HG03280 (cell line): ENCODE data around the gene PIK3R5.
"Not testable (repeated sequence)": the region's sequence is repeated elsewhere in the genome, so short reads cannot be mapped to it uniquely, and the experiment has no call there.

Experiments used
- ATAC-seq: cut with Tn5 transposase; IDR thresholded peaks from one replicate; pipeline ENCODE4 v1.9.1; 2021; ENCODE audit warnings: mild to moderate bottlenecking, moderate library complexity; ENCODE audit not compliant: unreplicated experiment

Gene PIK3R5

GRCh38 chr17:8865811-8866210 is 99.7 kb downstream of the PIK3R5 start:
- ATAC-seq, result no peak

DNA sequence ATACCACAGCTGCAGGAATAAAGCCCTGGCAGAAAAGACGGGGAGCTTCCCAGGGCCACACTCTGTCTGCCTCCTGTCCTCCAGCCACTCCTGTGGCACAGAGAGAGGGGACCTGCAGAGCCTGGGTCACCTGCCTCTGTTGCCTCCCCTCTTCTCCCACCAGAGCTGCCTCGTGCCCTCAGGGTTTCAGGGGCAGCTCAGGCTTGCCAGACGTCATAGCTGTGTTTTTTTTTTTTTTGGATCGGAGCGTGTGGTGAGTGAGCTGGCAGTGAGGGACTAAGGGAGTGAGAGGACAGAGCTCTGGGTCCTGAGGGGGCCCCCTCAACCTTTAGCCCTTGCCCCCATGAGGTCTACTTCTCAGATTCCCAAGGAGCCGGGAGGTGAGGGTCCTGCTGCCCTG is 100.1 kb downstream of the PIK3R5 start:
- no peak for ATAC-seq

DNA sequence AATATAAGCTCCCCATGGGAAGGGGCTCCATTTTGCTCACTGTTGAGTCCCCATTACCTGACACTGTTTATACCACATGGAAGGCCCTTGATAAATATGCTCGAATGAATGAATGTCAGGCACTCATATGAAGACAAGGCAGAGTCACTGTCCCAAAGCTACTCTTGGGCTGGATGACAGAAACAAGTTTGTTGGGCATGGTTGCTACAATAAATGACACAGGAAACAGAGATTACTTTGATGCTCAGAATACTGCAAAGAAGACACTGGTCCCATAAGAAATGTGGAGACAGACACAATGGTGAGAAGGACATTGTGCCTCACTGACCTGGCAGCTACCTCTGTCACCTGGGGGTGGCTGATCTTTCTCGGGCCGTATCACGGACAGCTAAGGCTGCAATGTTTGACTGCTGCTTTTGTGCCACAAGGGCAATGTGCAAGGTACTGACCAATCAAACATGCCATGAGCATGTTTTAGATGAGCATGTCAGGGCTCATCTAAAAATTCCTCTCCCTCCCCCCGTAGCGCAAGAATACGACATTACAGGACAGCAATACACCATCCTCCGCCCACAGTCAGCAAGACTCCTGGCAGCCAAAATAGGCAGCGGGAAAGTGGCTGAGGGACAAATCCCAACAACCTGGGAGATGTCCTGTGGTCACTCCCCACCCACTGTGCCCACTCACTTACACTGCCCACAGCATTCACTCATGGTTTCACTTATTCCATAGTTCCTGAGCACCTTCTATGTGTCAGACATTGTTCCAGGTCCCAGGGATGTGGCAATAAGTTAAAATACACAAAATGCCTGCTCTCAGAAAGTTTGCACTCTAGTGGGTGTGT is 103.1 kb downstream of the PIK3R5 start:
- no peak for ATAC-seq

- ATAC-seq, result no peak
These were observed 103.9 kb downstream of the PIK3R5 start for GRCh38 chr17:8861495-8862181.

GRCh38 chr17:8859804-8860430 is 105.6 kb downstream of the PIK3R5 start:
- ATAC-seq, result no peak

GRCh38 chr17:8859027-8859803 is 106.3 kb downstream of the PIK3R5 start:
- ATAC-seq, result no peak

DNA sequence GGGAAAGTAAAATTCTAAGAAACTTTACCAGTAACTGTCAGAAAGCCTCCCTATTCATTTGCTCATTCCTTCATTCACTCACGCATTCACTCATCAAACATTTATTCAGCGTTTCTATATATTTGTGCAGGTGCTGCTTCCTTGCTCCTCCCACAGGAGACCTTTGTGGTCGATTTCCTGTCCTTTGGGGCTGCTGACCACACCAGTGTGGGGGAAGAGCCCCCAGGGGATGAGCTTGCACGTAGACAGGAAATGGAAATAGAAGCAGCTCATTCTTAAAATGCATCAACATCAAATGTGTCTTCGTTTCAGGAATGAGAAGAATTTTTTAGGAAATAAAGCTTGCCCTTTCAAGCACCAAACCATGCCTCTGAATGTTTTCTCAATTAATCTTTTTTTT is 107.6 kb downstream of the PIK3R5 start:
- peak; percentile 56 for ATAC-seq

- no peak for ATAC-seq
These were observed 108.5 kb downstream of the PIK3R5 start for GRCh38 chr17:8856869-8857575.

DNA sequence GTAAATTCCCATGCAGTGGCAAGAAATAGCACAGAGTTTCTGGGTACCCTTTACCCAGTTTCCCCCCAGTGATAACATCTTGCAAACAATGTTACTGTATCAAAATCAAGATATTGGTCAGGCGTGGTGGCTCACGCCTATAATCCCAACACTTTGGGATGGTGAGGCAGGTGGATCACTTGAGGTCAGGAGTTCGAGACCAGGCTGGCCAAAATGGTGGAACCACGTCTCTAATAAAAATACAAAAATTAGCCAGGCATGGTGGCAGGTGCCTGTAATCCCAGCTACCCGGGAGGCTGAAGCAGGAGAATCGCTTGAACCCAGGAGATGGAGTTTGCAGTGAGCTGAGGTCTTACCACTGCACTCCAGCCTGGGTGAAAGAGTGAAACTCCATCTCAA is 109.3 kb downstream of the PIK3R5 start:
- not testable (repeated sequence) for ATAC-seq

DNA sequence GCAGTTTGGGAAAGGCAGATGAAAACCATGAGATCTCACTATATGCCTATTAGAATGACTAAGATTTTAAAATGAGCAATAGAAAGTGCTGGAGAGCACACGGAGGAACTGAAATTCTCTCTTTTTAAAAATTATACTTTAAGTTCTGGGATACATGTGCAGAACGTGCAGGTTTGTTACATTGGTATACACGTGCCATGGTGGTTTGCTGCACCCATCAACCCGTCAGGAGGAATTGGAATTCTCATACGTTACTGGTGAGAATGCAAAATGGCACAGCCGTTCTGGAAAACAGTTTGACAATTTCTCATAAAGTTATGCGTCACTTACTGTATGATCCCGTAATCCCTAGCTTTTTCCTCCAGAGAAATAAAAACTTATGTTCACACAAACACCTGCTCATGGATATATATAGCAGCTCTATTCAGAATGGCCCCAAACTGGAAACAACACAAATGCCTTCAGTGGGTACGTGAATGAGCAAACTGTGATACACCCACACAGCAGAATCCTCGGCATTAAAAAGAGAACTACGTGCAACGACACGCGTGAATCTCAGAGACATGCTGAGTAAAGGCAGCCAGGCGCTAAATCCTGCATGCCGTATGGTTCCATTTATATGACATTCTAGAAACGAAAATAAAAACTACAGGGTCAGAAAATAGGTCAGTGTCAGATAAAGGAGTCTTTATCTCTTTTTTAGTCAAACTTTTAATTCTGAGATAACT is 109.9 kb downstream of the PIK3R5 start:
- peak; percentile 46 for ATAC-seq

DNA sequence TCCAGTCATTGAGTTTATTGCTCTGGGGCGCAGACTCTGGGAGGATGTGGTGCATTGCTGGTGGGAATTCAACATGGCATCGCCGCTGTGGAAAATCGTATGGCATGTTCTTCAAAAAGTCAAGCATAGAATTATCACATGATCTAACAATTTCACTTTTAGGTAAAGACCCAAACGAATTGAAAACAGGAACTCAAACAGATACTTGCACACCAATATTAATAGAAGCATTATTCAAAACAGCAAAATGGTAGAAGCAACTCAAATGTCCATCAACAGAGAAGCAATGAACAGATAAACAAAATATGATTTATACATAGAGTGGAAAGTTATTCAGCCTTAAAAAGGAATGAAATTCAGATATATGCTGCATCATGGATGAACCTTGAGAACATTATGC is 113.9 kb downstream of the PIK3R5 start:
- no peak for ATAC-seq

- no peak for ATAC-seq
These were observed 116.0 kb downstream of the PIK3R5 start for GRCh38 chr17:8849311-8850041.

- no peak for ATAC-seq
These were observed 117.6 kb downstream of the PIK3R5 start for GRCh38 chr17:8847891-8848290.

DNA sequence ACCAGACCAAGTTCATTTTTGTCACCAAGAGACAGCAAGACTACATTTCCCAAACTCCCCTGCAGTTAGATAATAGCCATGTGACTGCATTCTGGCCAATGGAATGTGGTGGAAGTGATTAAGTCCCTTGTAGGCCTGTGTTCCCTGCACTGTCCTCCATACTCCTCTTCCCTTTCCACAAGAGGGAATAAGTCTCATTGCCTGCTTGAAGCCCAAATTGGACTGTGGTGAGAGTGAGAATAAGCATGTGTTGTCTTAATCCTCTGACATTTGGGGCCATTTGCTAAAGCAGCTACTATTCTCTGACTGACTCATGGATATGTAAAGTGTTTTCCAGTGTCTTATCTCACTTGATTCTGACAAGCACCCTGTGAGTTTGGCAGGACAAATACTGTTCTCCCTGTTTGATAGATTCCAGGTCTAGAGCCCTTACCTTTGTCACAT is 118.7 kb downstream of the PIK3R5 start:
- ATAC-seq, result no peak

GRCh38 chr17:8844229-8845218 is 121.0 kb downstream of the PIK3R5 start:
- no peak for ATAC-seq

GRCh38 chr17:8843344-8843743 is 122.2 kb downstream of the PIK3R5 start:
- no peak for ATAC-seq

DNA sequence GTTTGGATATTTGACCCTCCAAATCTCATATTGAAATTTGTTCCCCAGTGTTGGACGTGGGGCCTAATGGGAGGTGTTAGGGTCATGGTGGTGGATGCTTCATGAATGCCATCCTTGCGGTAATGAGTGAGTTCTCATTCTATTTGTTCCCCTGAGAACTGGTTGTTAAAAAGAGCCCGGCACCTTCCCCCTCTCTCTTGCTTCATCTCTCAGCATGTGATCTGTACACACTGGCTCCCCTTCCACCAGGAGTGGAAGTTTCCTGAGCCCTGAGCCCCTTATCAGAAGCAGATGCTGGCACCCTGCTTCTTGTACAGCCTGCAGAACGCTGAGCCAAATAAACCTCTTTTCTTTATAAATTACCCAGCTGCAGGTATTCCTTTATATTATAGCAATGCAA is 123.7 kb downstream of the PIK3R5 start:
- ATAC-seq, result no peak

GRCh38 chr17:8839410-8839935 is 126.0 kb downstream of the PIK3R5 start:
- ATAC-seq, result no peak
